HepG2 (cell line): ENCODE data around the gene CACNA2D3. TPM values are rescaled to one million over a fixed set of nuclear protein-coding genes. Genes with fewer than 3 reads are reported as not detected.

Source experiments
- ATF3 ChIP-seq: sonication (generic); formaldehyde crosslinking; IDR thresholded peaks from 2 replicates; pipeline ENCODE4 v1.4.0; 2020; ENCODE audit warnings: missing genetic modification reagents
- ATF7-NPFF ChIP-seq: sonication (generic); formaldehyde crosslinking; IDR thresholded peaks from 2 replicates; pipeline ENCODE4 v1.8.1; 2023; ENCODE audit warnings: mild to moderate bottlenecking, low read depth, missing genetic modification reagents, moderate library complexity
- ELK4 ChIP-seq: sonication (generic); formaldehyde crosslinking; IDR thresholded peaks from 2 replicates; pipeline ENCODE4 v1.9.0; 2021; ENCODE audit warnings: missing genetic modification reagents, borderline replicate concordance
- FUBP1 ChIP-seq: sonication (generic); formaldehyde crosslinking; IDR thresholded peaks from 2 replicates; pipeline ENCODE4 v1.5.1; 2020; ENCODE audit warnings: missing genetic modification reagents, mild to moderate bottlenecking, borderline replicate concordance
- GFI1 ChIP-seq: sonication (generic); formaldehyde crosslinking; IDR thresholded peaks from 2 replicates; pipeline ENCODE4 v1.5.0; 2020; ENCODE audit warnings: missing genetic modification reagents, mild to moderate bottlenecking, borderline replicate concordance
- KDM2A ChIP-seq: sonication (generic); formaldehyde crosslinking; IDR thresholded peaks from 2 replicates; pipeline ENCODE4 v1.4.0; 2020; ENCODE audit warnings: low read depth, missing genetic modification reagents, borderline replicate concordance
- MAFG ChIP-seq: sonication (generic); formaldehyde crosslinking; IDR thresholded peaks from 2 replicates; pipeline ENCODE4 v1.5.1; 2020; ENCODE audit warnings: mild to moderate bottlenecking, missing genetic modification reagents
- TGIF2 ChIP-seq: IDR thresholded peaks from 2 replicates; pipeline ENCODE4 v1.6.1; 2016; ENCODE audit warnings: control low read depth, missing compliant biosample characterization
- ZFP1 ChIP-seq: IDR thresholded peaks from 2 replicates; pipeline ENCODE4 v1.6.1; 2016
- ZFP36 ChIP-seq: fragments of 150-350 bp; IDR thresholded peaks from 2 replicates; pipeline ENCODE4 v1.6.1; 2018; ENCODE audit warnings: borderline replicate concordance, low read length, low read depth; ENCODE audit not compliant: partially characterized antibody
- ZNF275 ChIP-seq: sonication (generic); formaldehyde crosslinking; IDR thresholded peaks from 2 replicates; pipeline ENCODE4 v1.8.0; 2022; ENCODE audit warnings: missing genetic modification reagents, mild to moderate bottlenecking, inconsistent platforms, borderline replicate concordance
- ZNF276 ChIP-seq: sonication (generic); formaldehyde crosslinking; IDR thresholded peaks from 2 replicates; pipeline ENCODE4 v1.4.0; 2020; ENCODE audit warnings: mild to moderate bottlenecking, low read depth, missing genetic modification reagents
- ZNF460 ChIP-seq: sonication (generic); formaldehyde crosslinking; IDR thresholded peaks from 2 replicates; pipeline ENCODE4 v1.5.1; 2020; ENCODE audit warnings: missing genetic modification reagents, mild to moderate bottlenecking, borderline replicate concordance
- ZNF543 ChIP-seq: sonication (generic); formaldehyde crosslinking; IDR thresholded peaks from 2 replicates; pipeline ENCODE4 v1.4.0; 2020; ENCODE audit warnings: mild to moderate bottlenecking, missing genetic modification reagents
- ZNF562 ChIP-seq: sonication (generic); formaldehyde crosslinking; IDR thresholded peaks from 2 replicates; pipeline ENCODE4 v1.8.0; 2022; ENCODE audit warnings: missing genetic modification reagents, borderline replicate concordance
- ZNF770 ChIP-seq: sonication (generic); formaldehyde crosslinking; IDR thresholded peaks from 2 replicates; pipeline ENCODE4 v1.5.0; 2020; ENCODE audit warnings: mild to moderate bottlenecking, missing genetic modification reagents
- polyA plus RNA-seq, 8 experiments: library from polyadenylated mRNA; depleted of rRNA in 3 of 8; stranded (reverse) in 7 of 8; unstranded in 1 of 8; fragments of >200 nt; fragmentation: Illumina TruSeq in 4 of 8; extraction: Trizol in 4 of 8; gene quantifications; 2 replicates each; pipeline versions ENCODE4 v1.2.1 to v1.2.3, GENCODE V29; 2011 to 2016; ENCODE audit warnings: low read depth in 4 of 8, missing spikeins in 1 of 8, mixed read lengths in 1 of 8; ENCODE audit not compliant: insufficient read depth in 1 of 8
- total RNA-seq, 5 experiments: library from RNA; depleted of rRNA; stranded (reverse); fragments of >200 nt; fragmentation: Illumina TruSeq; extraction: Trizol; gene quantifications; 2 replicates each; pipeline ENCODE4 v1.2.3, GENCODE V29; 2016; ENCODE audit warnings: low read depth in 1 of 5
- TF ChIP-seq, protein P1 (sequence below): IDR thresholded peaks from 2 replicates; pipeline ENCODE4 v1.6.1; 2016; ENCODE audit warnings: mild to moderate bottlenecking

Gene CACNA2D3
- total and polyA plus RNA-seq, 2 of the 13 experiments (the other 11 are each of a cell fraction or from before 2014, with no cell fraction given) = not detected

DNA sequence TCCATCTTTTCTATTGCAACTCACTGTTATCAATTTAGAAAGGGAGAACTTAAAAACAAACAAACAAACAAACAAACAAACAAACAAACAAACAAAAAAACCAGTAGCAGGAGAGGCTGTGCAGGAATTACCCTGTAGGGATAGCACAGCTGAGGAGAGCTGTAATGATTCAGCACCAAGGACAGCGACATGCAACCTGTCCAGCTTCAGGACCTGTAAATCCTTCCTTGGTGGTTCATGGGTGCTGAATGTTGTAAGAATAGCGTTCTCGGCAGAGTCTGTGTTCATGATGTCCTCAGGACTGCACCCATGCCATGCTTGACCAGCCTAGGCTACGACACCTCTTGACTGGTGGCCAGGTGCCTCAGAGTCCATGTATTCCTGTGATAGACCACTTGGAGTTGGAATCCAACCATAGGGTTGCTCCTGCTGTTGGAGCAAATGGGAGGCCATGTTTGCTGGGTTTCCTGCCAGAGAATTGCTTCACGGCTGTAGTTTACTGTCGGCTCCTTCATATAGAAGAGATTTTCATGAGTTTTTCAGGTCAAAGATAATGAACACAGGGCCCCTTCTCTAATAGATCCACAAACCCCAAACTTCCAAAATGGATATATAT is 65.9 kb downstream of the CACNA2D3 start (continued):
- TF ChIP-seq ZNF770 = no peak
- TF ChIP-seq ATF3 (CRISPR knock-in tag) = 0 out of 2 replicates have a peak, but pooled peaks have one; percentile 44
- TF ChIP-seq FUBP1 (CRISPR knock-in tag) = no peak
- no peak for TF ChIP-seq ATF7-NPFF (CRISPR knock-in tag)
- TF ChIP-seq, protein P1, sequence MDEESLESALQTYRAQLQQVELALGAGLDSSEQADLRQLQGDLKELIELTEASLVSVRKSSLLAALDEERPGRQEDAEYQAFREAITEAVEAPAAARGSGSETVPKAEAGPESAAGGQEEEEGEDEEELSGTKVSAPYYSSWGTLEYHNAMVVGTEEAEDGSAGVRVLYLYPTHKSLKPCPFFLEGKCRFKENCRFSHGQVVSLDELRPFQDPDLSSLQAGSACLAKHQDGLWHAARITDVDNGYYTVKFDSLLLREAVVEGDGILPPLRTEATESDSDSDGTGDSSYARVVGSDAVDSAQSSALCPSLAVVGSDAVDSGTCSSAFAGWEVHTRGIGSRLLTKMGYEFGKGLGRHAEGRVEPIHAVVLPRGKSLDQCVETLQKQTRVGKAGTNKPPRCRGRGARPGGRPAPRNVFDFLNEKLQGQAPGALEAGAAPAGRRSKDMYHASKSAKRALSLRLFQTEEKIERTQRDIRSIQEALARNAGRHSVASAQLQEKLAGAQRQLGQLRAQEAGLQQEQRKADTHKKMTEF (CRISPR knock-in tag) = no peak
- no peak for TF ChIP-seq KDM2A (CRISPR knock-in tag)
- no peak for TF ChIP-seq ZNF562 (CRISPR knock-in tag)
- TF ChIP-seq ZFP1 (CRISPR knock-in tag) = no peak
- TF ChIP-seq GFI1 (CRISPR knock-in tag) = no peak
- peak; percentile 87; the same call in 1 of the 2 replicates for TF ChIP-seq TGIF2 (CRISPR knock-in tag)
- TF ChIP-seq ZNF276 (CRISPR knock-in tag) = no peak
- no peak for TF ChIP-seq ZFP36
- no peak for TF ChIP-seq ZNF275
- TF ChIP-seq ELK4 (CRISPR knock-in tag) = no peak
- no peak for TF ChIP-seq MAFG
- no peak for TF ChIP-seq ZNF460
- TF ChIP-seq ZNF543 = no peak
